NB4 (cell line): ENCODE results near the gene BCAR3.

Experiments used
- DNase-seq: peaks from one replicate; pipeline ENCODE4 v3.0.0; 2010; ENCODE audit warnings: low read depth
- H3K4me3 ChIP-seq: one replicate; pipeline ENCODE4 v1.5.1; 2011; ENCODE audit warnings: mild to moderate bottlenecking, low read depth, low read length, moderate library complexity
- MYC ChIP-seq: IDR thresholded peaks from 2 replicates; pipeline ENCODE4 v1.6.1; 2011; ENCODE audit warnings: low read depth, low read length
- POLR2A ChIP-seq: IDR thresholded peaks from 2 replicates; pipeline ENCODE4 v1.6.1; 2011; ENCODE audit warnings: mild to moderate bottlenecking; ENCODE audit not compliant: insufficient read length; ENCODE audit errors: extremely low read depth
- TF ChIP-seq, protein P1 (sequence below): IDR thresholded peaks from one replicate; pipeline ENCODE4 v1.5.1; 2012; ENCODE audit warnings: low read depth, low read length
- TF ChIP-seq, protein P2 (sequence below): IDR thresholded peaks from 2 replicates; pipeline ENCODE4 v1.6.1; 2011; ENCODE audit warnings: low read depth, low read length

BCAR3 gene

DNA sequence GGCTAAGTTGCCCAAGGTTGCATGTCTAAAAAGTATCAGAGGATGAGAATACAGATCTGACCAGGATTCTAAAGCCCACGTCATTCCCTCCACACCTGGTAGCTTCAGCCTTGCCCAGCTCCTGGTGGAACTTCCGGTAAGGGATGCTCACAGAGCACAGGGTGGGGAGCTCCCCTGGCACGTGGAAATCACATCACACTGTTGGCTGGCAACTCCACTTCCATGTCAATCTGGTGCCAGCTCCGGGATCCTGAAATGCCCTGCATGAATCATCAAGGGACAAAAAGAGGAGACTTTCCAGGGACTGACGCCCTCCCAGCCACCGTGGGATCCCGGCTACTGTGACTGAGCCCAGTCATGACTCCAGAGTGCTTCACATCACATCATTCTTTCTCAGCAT, 12.4 kb upstream of the BCAR3 start:
- no peak for DNase-seq
- no peak overlapping the region for H3K4me3 ChIP-seq
- TF ChIP-seq, protein P1, sequence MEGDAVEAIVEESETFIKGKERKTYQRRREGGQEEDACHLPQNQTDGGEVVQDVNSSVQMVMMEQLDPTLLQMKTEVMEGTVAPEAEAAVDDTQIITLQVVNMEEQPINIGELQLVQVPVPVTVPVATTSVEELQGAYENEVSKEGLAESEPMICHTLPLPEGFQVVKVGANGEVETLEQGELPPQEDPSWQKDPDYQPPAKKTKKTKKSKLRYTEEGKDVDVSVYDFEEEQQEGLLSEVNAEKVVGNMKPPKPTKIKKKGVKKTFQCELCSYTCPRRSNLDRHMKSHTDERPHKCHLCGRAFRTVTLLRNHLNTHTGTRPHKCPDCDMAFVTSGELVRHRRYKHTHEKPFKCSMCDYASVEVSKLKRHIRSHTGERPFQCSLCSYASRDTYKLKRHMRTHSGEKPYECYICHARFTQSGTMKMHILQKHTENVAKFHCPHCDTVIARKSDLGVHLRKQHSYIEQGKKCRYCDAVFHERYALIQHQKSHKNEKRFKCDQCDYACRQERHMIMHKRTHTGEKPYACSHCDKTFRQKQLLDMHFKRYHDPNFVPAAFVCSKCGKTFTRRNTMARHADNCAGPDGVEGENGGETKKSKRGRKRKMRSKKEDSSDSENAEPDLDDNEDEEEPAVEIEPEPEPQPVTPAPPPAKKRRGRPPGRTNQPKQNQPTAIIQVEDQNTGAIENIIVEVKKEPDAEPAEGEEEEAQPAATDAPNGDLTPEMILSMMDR, result no peak
- TF ChIP-seq MYC, result no peak
- TF ChIP-seq POLR2A, result no peak
- TF ChIP-seq, protein P2, sequence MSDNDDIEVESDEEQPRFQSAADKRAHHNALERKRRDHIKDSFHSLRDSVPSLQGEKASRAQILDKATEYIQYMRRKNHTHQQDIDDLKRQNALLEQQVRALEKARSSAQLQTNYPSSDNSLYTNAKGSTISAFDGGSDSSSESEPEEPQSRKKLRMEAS, result no peak

DNA sequence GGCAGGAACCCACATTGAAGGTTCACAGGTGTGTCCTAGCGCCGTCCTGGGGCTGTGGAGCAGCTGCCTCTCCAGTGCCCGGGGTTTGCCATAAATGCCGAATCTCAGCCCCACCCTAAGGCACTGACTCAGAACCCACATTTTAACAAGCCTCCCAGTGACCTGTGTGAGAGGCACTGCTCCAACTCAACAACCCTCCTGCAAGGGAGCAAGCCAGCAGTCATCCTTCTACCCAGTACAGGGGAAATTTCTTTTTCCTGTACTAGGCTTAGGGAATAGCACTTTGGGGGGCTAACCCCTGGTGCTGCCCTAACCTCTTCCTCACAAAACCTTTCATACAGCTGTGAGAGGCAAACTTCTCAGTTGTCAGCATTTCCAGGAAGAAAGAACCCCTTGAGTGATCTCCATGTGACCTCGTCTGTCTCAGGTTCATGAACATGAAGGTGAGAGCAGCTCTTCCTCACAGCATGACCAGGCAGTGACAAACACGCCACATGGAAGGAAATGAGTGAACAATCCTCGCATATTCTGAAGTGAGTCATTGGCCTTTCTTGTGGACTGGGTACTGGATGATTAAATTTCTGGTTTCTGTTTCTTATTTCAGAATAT, 11.4 kb upstream of the BCAR3 start:
- no peak overlapping the region for H3K4me3 ChIP-seq
- no peak for DNase-seq
- TF ChIP-seq POLR2A (no peak), MYC (no peak)
- TF ChIP-seq, protein P1, result no peak
- TF ChIP-seq, protein P2, result no peak

DNA sequence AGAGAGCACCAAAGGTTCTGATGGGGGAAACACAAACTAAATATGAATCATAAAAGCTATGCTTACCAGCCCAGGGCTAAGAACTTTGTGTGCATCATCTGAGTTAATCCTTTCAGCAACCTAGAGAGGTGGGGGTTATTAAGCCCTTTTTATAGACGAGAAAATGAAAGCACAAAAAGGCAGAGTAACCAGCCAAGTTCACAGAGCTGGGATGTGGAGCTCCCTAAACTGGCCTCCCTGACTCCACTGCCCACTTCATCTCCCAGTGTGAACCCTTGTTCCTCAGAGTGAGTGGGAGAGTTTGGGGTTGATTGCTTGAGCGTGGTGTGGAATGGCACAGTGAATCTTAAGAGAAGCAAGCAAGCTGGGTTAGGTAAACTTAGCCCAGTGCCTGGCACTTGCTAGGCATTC, 10.8 kb upstream of the BCAR3 start:
- no peak for DNase-seq
- TF ChIP-seq MYC (no peak), POLR2A (no peak)
- TF ChIP-seq, protein P2, result no peak
- TF ChIP-seq, protein P1, result no peak
- no peak overlapping the region for H3K4me3 ChIP-seq

DNA sequence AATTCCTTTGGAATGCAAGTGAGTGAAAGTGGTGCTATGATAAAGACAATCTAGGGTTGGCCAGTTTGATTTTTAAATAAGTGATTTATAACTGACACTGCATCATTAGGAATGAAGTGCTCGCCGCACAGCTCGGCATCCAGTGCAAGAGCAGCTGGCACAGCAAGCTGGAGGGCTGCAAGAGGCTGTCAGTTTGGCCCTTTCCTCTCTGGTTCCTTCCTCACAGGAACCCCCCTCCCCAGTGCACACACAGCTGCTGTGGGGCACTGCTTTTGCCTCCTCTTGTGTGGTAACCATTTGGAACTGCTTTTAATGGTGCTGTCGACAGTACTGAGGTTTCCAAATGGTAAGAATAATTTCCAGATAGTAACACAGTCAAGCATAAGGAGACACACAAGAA, 10.4 kb upstream of the BCAR3 start:
- H3K4me3 ChIP-seq, result no peak overlapping the region
- no peak for TF ChIP-seq POLR2A
- TF ChIP-seq, protein P2, result no peak
- TF ChIP-seq, protein P1, result no peak
- TF ChIP-seq MYC, result no peak
- no peak for DNase-seq

DNA sequence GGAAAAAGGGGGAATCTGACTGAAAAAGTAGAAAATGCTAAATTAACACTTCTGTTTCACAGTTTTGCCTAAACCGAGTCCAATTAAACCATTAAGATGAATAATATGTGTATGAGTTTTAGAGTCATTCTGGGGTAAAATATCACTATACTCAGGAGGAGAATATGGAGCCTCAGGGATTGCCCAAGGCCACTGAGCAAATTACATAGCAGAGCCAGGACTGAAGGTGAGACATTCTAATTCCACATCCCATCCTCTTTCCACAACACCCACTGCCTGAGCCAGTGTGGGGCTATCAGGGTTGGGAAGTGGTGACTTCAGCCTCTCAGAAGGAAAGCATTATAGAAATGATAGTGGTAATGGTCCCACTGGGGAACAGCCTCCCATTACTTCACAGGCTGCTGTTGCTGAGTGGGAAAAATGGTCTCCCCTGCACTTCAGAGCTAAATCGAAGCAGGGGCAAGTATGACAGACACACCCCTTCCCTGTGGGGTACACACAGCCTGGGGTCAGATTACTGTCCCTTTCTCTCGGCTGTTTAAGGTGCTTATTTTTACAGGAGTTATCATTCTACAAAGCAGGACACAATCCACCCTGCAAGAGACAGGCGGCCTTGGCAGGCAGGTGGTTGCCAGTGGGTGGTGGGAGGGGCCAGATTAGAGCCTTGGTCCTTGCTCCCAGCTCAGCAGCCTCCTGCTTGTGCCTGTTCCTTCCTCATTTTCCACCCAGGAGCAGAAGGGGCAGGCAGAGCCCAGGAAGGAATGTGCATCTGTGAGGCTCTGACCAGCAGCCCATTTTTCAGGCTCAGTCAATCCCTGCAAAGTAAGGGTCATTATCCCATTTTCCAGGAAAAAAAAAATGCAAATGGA, 9.5 kb upstream of the BCAR3 start:
- no peak for DNase-seq
- TF ChIP-seq, protein P2, result no peak
- TF ChIP-seq, protein P1, result no peak
- no peak for TF ChIP-seq MYC
- no peak for TF ChIP-seq POLR2A
- no peak overlapping the region for H3K4me3 ChIP-seq
